Measurements from ENCODE around the gene IGF1R.

The IGF1R gene

GRCh38 chr15:98671060-98672008 is 23.0 kb downstream of the IGF1R start:
- Histone ChIP-seq H3F3A (ENCODE audit: insufficient read depth) (no peaks in the 10 kb centered on the region), H3K27ac (ENCODE audit: low read depth, low read length) (no peak overlapping the region), H3K9ac (ENCODE audit: low read length) (no peak overlapping the region), H3K27me3 (ENCODE audit: low read length) (no peaks in the 10 kb centered on the region), H3K9me2 (replicated peaks; ENCODE audit: insufficient read depth, low read length) (no peaks in the 10 kb centered on the region), H3K4me3 (ENCODE audit: insufficient read depth, low read length, poor library complexity, severe bottlenecking) (no peak overlapping the region), H2AFZ (ENCODE audit: low read depth, low read length, severe bottlenecking) (no peak overlapping the region), H3K36me3 (ENCODE audit: low read length) (no peaks in the 10 kb centered on the region), H4K20me1 (ENCODE audit: low read depth, low read length) (peaks cover 13% of the 10 kb centered on the region), H3K79me2 (ENCODE audit: insufficient read depth, low read length) (no peaks in the 10 kb centered on the region), H3K4me2 (ENCODE audit: low read depth, low read length, poor library complexity, severe bottlenecking) (no peak overlapping the region), H3K9me3 (ENCODE audit: insufficient read depth, low read length) (no peaks in the 10 kb centered on the region)
- TF ChIP-seq, protein P1, sequence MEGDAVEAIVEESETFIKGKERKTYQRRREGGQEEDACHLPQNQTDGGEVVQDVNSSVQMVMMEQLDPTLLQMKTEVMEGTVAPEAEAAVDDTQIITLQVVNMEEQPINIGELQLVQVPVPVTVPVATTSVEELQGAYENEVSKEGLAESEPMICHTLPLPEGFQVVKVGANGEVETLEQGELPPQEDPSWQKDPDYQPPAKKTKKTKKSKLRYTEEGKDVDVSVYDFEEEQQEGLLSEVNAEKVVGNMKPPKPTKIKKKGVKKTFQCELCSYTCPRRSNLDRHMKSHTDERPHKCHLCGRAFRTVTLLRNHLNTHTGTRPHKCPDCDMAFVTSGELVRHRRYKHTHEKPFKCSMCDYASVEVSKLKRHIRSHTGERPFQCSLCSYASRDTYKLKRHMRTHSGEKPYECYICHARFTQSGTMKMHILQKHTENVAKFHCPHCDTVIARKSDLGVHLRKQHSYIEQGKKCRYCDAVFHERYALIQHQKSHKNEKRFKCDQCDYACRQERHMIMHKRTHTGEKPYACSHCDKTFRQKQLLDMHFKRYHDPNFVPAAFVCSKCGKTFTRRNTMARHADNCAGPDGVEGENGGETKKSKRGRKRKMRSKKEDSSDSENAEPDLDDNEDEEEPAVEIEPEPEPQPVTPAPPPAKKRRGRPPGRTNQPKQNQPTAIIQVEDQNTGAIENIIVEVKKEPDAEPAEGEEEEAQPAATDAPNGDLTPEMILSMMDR (IDR thresholded peaks at IDR 0.05; ENCODE audit: insufficient read depth, low read length, poor library complexity, severe bottlenecking) = no peak
- TF ChIP-seq EZH2phosphoT487 (conservative IDR thresholded peaks at IDR 0.05; ENCODE audit: low read length) = no peak

DNA sequence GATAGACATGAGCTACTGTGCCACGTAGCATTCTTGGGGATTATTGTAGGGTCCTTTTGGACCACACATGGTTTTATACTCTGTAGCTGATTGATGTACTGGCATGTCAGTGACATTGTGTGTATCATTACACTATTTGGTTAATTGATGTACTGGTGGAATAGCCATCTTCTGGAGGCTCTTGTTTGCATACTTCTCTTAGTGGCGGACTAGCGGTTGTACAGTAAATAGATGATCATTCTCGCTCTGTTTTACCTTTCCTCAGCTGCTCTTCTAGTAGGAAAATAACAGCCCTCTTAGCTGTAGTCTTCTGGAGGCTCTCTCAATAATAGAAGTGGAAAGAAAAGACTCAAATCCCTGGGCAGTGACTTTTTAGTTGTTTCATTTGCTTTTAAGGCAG is 24.8 kb downstream of the IGF1R start:
- Histone ChIP-seq H3K27me3 (ENCODE audit: low read length) (no peaks in the 10 kb centered on the region), H3K4me3 (ENCODE audit: insufficient read depth, low read length, poor library complexity, severe bottlenecking) (no peak overlapping the region), H3K79me2 (ENCODE audit: insufficient read depth, low read length) (no peaks in the 10 kb centered on the region), H3K9me2 (replicated peaks; ENCODE audit: insufficient read depth, low read length) (no peaks in the 10 kb centered on the region), H4K20me1 (ENCODE audit: low read depth, low read length) (peaks cover 13% of the 10 kb centered on the region; the same call in 1 of the 2 replicates), H2AFZ (ENCODE audit: low read depth, low read length, severe bottlenecking) (no peak overlapping the region), H3K9ac (ENCODE audit: low read length) (no peak overlapping the region), H3K36me3 (ENCODE audit: low read length) (no peaks in the 10 kb centered on the region), H3K27ac (ENCODE audit: low read depth, low read length) (no peak overlapping the region), H3K9me3 (ENCODE audit: insufficient read depth, low read length) (no peaks in the 10 kb centered on the region), H3K4me2 (ENCODE audit: low read depth, low read length, poor library complexity, severe bottlenecking) (no peak overlapping the region), H3F3A (ENCODE audit: insufficient read depth) (no peaks in the 10 kb centered on the region)
- no peak for TF ChIP-seq EZH2phosphoT487 (conservative IDR thresholded peaks at IDR 0.05; ENCODE audit: low read length)
- TF ChIP-seq, protein P1 (IDR thresholded peaks at IDR 0.05; ENCODE audit: insufficient read depth, low read length, poor library complexity, severe bottlenecking) = no peak

DNA sequence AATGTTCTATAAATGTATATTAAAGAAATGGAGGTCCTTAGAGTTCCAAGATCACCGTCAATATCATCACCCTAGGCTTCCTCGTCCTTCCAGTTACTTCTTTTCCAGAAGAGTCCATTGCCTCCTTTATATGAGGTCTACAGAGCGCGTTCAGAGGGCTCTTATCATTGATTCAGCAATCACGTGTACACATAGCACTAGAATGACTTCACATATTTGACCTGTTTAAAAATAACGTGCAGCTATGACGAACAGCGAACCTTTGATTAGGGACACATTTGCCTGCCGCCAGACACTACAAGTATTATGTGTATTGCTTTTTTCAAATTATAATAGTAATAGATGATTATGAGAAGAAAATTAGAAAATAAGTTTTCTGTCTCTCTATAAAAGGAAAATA is 26.0 kb downstream of the IGF1R start:
- H4K20me1 ChIP-seq (ENCODE audit: low read depth, low read length) = peaks cover 13% of the 10 kb centered on the region; the same call in 1 of the 2 replicates
- no peaks in the 10 kb centered on the region for H3K36me3 ChIP-seq (ENCODE audit: low read length)
- H3K9ac ChIP-seq (ENCODE audit: low read length) = no peak overlapping the region
- H3K4me2 ChIP-seq (ENCODE audit: low read depth, low read length, poor library complexity, severe bottlenecking) = no peak overlapping the region
- H3K9me3 ChIP-seq (ENCODE audit: insufficient read depth, low read length) = no peaks in the 10 kb centered on the region
- no peaks in the 10 kb centered on the region for H3K79me2 ChIP-seq (ENCODE audit: insufficient read depth, low read length)
- no peak overlapping the region for H3K4me3 ChIP-seq (ENCODE audit: insufficient read depth, low read length, poor library complexity, severe bottlenecking)
- no peaks in the 10 kb centered on the region for H3K9me2 ChIP-seq (replicated peaks; ENCODE audit: insufficient read depth, low read length)
- H3K27ac ChIP-seq (ENCODE audit: low read depth, low read length) = no peak overlapping the region
- H2AFZ ChIP-seq (ENCODE audit: low read depth, low read length, severe bottlenecking) = no peak overlapping the region
- H3F3A ChIP-seq (ENCODE audit: insufficient read depth) = no peaks in the 10 kb centered on the region
- no peak for TF ChIP-seq EZH2phosphoT487 (conservative IDR thresholded peaks at IDR 0.05; ENCODE audit: low read length)
- TF ChIP-seq, protein P1 (IDR thresholded peaks at IDR 0.05; ENCODE audit: insufficient read depth, low read length, poor library complexity, severe bottlenecking) = no peak
- H3K27me3 ChIP-seq (ENCODE audit: low read length) = no peaks in the 10 kb centered on the region
